Fibroblast of lung (primary cell): ENCODE data around the gene GRM4.

Source experiments
- EZH2 ChIP-seq: IDR thresholded peaks from 2 replicates; pipeline ENCODE4 v1.5.1; 2012; ENCODE audit warnings: low read length, control low read depth, mild to moderate bottlenecking; ENCODE audit errors: missing control alignments
- TF ChIP-seq, protein P1 (sequence below), 2 donors: IDR thresholded peaks in 1 of 2; conservative IDR thresholded peaks in 1 of 2; 1 replicate in 1 of 2; 2 replicates in 1 of 2; pipeline ENCODE4 v1.5.1; 2011 to 2012; ENCODE audit warnings: low read length in 2 of 2, control low read depth in 1 of 2, inconsistent platforms in 1 of 2, low read depth in 1 of 2, mild to moderate bottlenecking in 1 of 2

DNA sequence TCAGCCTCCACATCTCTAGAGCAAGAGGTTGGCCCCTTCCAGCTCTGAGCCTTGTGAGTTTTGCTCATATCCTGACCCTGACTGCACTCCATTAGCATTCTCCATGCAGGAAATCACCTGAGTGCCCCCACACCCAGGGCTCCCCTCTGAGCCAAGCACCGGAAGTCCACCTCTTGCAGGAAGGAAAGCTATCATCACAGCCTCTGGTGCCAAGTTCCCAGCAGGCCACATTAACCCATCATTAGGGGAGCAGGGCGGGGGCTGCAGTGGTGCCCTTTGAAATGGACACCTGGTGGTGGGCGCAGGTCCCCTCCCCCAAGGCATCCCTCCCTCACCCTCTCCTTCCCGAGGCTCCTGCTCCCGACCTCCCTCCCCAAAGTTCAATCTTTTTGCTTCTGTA is 16.1 kb downstream of the GRM4 start:
- TF ChIP-seq, protein P1, sequence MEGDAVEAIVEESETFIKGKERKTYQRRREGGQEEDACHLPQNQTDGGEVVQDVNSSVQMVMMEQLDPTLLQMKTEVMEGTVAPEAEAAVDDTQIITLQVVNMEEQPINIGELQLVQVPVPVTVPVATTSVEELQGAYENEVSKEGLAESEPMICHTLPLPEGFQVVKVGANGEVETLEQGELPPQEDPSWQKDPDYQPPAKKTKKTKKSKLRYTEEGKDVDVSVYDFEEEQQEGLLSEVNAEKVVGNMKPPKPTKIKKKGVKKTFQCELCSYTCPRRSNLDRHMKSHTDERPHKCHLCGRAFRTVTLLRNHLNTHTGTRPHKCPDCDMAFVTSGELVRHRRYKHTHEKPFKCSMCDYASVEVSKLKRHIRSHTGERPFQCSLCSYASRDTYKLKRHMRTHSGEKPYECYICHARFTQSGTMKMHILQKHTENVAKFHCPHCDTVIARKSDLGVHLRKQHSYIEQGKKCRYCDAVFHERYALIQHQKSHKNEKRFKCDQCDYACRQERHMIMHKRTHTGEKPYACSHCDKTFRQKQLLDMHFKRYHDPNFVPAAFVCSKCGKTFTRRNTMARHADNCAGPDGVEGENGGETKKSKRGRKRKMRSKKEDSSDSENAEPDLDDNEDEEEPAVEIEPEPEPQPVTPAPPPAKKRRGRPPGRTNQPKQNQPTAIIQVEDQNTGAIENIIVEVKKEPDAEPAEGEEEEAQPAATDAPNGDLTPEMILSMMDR (conservative IDR thresholded peaks at IDR 0.05 in 1 of 2, IDR thresholded peaks at IDR 0.05 in 1 of 2; ENCODE audit: low read depth in 1 of 2, low read length in 2 of 2): no peak
- TF ChIP-seq EZH2: no peak
